Jurkat, Clone E6-1 (cell line): ENCODE data around the gene PSPN.
A peak's percentile ranks its signal among the peaks of the same experiment; 100 is the strongest.
"Not testable (repeated sequence)": the region's sequence is repeated elsewhere in the genome, so short reads cannot be mapped to it uniquely, and the experiment has no call there.

Experiments
- DNase-seq: peaks from one replicate; pipeline ENCODE4 v3.0.0-alpha.2; 2011; ENCODE audit warnings: low read depth, low spot score
- H3K4me3 ChIP-seq: 2 replicates; pipeline ENCODE4 v1.5.1; 2011; ENCODE audit warnings: mild to moderate bottlenecking, low read length, control low read depth, moderate library complexity

The PSPN gene

DNA sequence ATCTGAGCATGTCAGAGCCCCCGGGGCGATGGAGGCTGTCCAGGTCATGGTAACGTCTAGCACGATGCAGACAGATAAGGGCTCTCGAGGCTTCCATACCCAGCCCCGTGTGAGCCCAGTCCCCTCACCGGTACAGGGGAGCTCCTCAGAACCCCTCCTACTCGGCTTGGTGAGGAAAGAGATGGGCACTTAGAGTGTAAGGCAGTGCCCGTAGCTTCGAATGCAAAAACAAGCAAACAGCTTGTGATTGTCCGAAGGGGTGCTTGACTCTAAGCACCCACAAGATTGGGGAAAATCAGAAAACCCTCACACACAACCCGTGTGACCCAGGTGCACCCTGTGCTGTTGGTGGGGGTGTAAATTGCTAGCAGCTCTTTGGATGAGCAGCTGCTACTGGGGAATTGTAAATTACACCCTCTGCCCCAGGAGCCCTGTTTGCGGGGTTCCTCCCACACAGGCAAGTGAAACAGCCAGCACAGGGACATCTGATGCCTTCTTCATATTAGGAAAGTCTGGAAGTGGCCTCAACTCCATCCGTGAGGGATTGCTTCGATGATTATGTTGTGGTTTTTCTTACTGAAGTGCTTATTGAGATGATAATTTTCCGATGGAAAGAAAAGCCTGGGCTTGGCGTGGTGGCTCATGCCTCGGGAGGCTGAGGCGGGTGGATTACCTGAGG lies 918 bp upstream of the PSPN start:
- no peak for DNase-seq

DNA sequence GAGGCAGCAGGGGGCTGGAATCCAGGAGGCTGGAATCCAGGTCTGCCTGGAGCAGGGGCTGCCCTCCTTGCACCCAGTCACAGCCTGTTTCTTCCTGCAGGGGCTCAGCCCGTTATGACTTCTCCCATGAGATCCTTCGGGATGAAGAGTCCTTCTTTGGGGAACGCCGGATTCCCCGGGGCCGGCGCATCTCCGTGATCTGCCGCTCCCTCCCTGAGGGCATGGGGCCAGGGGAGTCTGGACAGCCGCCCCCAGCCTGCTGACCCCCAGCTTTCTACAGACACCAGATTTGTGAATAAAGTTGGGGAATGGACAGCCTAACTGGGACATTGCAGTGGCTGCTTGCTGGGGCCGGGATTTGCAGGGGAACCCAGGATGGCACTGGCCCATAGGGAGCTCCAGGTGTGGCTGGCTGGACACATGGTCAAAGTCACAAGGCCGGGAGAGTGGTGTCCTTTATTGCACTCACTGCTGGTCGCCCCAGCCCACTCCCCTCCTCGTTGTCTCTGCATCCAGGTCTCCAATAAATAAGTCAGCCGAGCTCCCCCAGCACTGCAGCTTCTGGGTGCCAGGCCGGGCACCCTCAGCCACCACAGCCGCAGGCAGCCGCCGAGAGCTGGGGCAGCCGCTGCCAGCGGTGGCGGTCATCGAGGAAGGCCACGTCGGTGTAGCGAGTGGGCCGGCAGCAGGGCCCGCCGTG lies 872 bp downstream of the PSPN start:
- no peak overlapping the region for H3K4me3 ChIP-seq
- no peak for DNase-seq

More for the DNA sequence above, 918 bp upstream of the PSPN start:
- H3K4me3 ChIP-seq = no peak overlapping the region

DNA sequence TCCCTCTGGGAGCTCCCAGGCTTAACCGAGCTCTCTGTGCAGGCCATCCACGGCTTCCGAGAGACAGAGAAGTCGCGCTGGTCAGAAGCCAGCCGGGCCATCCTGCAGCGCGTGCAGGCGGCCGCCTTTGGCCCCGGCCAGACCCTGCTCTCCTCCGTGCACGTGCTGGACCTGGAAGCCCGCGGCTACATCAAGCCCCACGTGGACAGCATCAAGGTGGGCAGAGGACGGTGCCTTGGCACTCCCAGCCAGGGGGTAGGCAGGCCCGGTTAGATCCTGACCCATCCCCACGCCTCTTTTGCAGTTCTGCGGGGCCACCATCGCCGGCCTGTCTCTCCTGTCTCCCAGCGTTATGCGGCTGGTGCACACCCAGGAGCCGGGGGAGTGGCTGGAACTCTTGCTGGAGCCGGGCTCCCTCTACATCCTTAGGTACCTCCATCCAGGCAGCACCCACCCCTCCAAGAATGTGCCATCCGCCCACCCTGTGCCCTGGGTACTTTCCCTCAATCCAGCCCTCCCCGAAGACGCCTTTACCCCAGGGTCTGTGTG lies 1.5 kb downstream of the PSPN start:
- no peak for DNase-seq
- peak overlapping the region; percentile 58 for H3K4me3 ChIP-seq

DNA sequence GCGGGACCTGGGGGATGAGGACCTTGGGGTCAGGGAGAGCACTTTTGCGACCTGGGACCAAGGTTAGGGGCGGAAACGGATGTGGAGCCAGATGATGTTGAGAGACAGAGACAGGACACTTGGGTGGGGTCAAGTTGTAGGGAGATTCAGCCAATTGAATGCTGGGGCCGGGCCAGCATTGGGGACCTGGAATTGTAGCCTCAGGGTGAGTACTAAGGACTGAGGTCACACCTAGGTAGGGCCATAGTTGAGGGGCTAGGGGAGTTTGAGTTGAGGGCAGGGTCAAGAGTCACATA lies 2.0 kb downstream of the PSPN start:
- no peak for DNase-seq
- peak overlapping the region; percentile 58 for H3K4me3 ChIP-seq

DNA sequence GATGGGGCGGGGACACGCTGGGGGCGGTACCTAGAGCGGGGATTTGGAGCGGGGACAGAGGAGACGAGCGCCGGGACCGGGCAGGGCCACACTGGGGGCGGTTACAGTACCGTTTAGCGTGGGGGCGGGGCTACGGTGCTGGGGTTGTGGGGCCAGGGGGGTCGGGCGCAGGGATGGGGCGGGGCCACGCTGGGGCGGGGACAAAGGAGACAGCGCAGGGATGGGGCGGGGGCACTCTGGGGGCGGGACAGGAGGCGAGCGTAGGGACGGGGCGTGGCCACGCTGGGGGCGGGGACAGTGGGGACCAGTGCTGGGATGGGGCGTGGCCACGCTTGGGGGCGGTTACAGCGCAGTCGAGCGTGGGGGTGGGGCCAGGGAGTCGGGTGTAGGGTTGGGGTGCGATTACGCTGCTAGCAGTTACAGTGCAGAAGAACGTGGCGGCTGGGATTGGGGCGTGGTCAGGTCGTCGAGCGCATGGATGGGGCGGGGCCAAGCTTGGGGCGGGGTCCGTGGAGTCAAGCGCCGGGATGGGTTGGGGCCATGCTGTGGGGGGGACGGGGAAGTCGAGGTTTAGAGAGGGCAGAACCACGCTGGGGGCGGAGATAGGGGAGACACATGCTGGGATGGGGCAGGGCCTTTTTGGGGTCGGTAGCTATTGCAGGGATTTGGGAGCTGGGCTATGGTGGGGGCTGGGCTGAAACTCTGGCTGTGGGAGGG lies 2.5 kb downstream of the PSPN start:
- peak overlapping the region; percentile 70 for H3K4me3 ChIP-seq
- DNase-seq = peak; percentile 96

DNA sequence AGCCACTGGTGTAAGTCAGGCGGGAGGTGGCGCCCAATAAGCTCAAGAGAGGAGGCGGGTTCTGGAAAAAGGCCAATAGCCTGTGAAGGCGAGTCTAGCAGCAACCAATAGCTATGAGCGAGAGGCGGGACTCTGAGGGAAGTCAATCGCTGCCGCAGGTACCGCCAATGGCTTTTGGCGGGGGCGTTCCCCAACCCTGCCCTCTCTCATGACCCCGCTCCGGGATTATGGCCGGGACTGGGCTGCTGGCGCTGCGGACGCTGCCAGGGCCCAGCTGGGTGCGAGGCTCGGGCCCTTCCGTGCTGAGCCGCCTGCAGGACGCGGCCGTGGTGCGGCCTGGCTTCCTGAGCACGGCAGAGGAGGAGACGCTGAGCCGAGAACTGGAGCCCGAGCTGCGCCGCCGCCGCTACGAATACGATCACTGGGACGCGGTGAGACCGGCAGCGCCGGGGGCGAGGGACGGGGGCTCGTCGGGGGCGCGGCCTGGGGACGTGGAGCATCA lies 3.1 kb downstream of the PSPN start, which contains the start of gene ALKBH7:
Gene ALKBH7, plus strand, starts transcription at position 201 of the 502 bp plus-strand sequence. Its CDS starts 27 bp downstream, at position 228.
- DNase-seq = peak; percentile 100
- H3K4me3 ChIP-seq = peak within 1 kb of the TSS; percentile 70

DNA sequence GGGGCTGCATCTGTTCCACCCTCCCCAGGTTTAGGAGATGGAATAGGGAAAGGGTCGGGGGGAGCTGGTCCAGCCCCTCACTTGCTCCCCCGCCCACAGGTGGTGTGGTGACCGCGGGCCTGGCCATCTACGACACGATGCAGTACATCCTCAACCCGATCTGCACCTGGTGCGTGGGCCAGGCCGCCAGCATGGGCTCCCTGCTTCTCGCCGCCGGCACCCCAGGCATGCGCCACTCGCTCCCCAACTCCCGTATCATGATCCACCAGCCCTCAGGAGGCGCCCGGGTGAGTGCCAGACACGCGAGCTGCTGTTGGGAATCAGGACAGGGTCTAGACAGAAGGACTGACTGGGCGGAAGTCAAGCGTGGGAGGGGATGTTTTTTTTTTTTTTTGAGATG lies 11.4 kb downstream of the PSPN start:
- no peak overlapping the region for H3K4me3 ChIP-seq
- DNase-seq = no peak

DNA sequence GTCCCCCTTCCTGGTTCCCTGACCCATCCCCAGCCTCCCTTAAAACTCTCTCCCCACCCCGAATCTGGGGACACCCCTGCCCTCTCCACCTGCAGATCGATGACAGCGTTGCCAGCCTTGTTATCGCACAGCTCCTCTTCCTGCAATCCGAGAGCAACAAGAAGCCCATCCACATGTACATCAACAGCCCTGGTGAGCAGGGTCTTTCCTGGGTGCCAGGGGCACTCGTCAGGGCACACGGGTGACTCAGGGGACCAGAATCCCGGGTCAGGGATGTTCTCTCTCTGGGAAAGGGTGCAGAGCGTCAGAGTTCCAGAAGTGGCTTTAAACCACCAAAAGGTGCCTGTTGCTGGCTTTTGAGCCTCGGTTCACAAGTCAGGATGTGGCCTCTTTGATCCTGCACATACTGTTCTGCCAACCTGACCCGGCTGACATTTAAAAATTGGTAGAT lies 13.4 kb downstream of the PSPN start:
- peak overlapping the region; percentile 65 for H3K4me3 ChIP-seq
- DNase-seq = peak; percentile 90

DNA sequence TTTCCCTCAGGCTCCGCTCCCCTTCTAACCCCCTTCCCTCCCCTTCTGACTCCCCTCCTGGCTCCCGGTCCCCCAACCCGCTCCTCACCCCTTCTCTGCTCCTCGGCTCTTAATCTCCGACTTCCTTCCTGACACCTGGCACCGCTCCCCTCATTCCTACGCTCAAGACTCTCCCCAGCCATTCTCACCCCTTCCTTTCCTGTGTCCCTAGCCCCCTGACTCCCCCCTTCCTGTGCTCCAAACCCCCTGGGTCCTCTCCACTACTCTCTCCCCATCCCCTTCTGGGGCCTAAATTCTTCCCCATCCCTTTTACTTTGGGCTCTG lies 13.7 kb downstream of the PSPN start:
- DNase-seq = peak; percentile 25
- H3K4me3 ChIP-seq = peak overlapping the region; percentile 65

DNA sequence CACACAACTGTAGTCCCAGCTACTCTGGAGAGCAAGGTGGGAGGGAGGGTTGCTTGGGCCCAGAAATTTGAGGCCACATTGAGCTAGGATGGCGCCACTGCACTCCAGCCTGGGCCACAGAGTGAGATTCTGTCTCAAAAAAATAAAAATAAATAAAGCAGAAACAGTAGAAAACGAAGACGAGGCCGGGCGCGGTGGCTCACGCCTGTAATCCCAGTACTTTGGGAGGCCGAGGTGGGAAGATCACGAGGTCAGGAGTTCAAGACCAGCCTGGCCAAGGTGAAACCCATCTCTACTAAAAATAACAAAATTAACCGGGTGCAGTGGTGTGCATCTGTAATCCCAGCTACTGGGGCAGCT lies 14.9 kb downstream of the PSPN start:
- H3K4me3 ChIP-seq = peak overlapping the region; percentile 65
- DNase-seq = not testable (repeated sequence)

DNA sequence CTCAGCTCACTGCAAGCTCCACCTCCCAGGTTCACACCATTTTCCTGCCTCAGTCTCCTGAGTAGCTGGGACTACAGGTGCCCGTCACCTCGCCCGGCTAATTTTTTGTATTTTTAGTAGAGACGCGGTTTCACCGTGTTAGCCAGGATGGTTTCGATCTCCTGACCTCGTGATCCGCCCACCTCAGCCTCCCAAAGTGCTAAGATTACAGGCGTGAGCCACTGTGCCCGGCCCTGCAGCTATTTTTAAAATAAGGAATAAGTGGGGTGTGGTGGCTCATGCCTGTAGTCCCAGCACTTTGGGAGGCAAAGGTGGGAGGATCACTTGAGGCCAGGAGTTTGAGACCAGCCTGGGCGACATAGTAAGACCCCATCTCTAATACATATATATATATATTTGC lies 15.3 kb downstream of the PSPN start:
- H3K4me3 ChIP-seq, DNase-seq: not testable (repeated sequence)

DNA sequence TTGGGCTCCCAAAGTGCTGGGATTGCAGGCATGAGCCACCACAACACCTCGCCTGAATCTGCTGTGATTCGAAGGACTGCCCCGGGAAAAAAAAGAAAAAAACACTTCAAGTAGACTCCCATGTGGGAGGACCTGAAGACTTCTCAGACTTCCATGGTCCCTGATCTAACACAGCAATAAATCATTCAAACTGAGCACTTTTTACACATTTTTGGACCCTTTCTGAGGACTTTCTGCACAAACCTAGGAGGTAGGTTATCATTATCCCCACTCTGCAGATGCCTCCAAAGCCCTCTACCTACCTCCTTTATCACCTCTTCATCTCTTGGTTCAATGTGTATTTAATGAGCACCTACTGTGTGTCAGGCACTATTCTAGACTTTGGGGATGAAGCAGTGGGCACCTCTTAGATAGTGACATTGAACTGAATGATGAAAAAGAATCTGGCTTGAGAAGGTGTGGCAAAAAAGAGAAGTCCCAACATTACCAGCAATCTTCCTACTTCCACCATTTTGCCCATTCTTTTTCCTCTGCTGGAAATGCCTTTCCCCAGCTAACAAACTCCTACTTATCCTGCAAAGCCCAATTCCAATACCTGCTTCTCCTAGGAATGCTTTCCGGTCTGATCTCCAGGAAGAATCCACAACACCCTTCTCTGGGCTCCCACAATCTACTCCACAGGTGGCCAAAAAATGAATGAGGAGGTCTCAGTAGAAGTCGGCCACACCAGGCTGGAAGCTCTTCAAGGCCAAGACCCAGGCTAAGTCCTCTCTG lies 16.0 kb downstream of the PSPN start:
- H3K4me3 ChIP-seq = no peak overlapping the region
- no peak for DNase-seq

DNA sequence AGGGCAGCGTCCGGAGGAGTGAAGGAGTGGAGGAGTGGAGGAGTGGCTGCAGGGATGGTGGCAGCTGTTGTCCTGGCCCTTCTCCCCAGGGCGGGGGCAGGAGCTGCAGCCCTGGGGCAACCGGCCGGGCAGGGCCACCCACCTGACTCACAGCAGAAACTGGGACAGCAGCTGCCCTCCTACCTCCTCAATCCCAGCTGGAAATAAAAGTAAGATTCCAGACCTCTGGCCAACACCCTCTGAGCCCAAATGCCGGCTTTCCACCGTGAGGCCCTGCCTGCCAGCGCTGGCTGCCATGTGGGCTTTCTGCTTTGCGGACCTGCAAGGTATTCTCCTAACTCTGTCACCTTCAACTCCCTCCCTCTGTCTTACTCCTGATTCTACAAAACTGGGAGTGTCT lies 17.7 kb downstream of the PSPN start:
- no peak for DNase-seq
- H3K4me3 ChIP-seq = no peak overlapping the region

DNA sequence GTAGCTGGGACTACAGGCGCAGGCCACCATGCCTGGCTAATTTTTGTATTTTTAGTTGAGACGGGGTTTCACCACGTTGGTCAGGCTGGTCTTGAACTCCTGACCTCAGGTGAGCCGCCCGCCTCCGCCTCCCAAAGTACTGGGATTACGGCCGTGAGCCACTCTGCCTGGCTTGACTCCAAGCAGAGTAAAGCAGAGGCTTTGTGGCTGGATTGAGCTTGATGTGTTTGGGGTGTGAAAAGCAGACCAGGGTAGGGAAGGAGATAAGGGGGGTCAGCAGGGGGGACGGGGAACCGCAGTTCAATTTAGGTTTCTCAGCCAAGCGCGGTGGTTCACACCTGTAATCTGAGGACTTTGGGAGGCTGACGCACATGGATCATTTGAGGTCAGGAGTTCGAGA lies 18.6 kb downstream of the PSPN start:
- DNase-seq = no peak
- H3K4me3 ChIP-seq = no peak overlapping the region

DNA sequence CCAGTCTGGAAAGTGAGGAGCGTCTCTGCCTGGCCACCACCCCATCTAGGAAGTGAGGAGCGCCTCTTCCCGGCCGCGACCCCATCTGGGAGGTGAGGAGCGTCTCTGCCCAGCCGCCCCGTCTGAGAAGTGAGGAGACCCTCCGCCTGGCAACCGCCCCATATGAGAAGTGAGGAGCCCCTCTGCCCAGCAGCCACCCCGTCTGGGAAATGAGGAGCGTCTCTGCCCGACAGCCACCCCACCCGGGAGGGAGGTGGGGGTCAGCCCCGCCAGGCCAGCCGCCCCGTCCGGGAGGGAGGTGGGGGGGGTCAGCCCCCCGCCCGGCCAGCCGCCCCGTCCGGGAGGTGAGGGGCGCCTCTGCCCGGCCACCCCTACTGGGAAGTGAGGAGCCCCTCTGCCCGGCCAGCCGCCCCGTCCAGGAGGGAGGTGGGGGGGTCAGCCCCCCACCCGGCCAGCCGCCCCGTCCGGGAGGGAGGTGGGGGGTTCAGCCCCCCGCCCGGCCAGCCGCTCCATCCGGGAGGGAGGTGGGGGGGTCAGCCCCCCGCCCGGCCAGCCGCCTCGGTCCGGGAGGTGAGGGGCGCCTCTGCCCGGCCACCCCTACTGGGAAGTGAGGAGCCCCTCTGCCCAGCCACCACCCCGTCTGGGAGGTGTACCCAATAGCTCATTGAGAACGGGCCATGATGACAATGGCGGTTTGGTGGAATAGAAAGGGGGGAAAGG lies 20.3 kb downstream of the PSPN start:
- DNase-seq, H3K4me3 ChIP-seq: not testable (repeated sequence)

DNA sequence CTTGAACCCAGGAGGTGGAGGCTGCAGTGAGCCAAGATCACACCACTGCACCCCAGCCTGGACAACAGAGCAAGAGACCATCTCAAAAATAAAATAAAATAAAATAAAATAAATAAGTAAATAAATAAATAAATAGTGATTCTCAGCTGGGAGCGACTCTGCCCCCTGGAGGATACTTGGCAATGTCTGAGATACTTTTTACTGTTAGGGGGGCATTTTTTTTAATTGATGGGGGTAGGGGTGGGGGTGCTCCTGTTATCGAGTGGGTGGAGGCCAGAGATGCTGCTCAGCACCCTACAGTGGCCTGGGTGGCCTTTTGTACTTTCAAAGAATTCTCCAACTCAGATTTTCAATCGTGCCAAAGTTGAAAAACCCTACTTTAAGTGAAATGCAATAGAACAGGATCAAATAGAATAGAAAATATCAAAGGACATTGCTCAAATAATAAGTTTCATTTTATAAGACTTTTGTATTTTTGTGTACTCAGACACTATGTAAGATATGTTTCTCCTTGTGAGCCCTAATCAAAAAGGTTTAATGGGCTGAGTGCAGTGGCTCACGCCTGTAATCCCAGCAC lies 21.5 kb downstream of the PSPN start:
- no peak for DNase-seq
- no peak overlapping the region for H3K4me3 ChIP-seq

DNA sequence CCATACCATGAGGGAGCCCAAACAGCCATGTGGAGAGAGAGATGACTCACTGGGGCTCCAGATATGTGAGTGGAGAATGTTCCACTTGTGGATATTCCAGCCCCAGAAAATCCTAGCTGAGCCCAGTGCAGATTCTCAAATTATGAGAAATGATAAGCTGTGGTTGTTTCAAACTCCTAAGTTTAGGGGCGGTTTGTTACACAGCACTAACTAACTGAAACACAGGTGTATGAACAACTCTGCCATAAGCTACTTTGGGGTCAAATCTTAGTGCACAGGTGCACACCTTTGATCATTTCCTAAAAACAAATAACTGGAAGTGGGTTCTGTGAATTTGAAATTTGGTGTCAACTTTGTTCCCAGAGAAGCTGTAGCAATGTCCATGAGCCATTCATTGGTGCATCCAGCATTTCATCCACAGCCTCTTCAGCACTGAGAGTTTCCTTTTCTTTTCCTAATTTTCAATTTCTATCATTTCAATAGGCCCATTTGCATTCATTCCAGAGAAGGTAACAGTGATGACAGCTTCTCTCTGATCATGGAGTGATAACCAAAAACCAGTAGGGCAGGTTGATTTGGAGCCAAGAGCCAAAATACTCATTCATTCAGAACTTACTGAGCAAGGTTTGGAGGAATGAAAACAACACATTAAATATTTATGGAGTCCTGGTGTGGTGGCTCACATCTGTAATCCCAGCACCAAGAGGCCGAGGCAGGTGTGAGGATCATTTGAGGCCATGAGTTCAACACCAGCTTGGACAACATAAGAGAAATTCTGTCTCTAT lies 23.2 kb downstream of the PSPN start:
- no peak overlapping the region for H3K4me3 ChIP-seq
- DNase-seq = no peak

DNA sequence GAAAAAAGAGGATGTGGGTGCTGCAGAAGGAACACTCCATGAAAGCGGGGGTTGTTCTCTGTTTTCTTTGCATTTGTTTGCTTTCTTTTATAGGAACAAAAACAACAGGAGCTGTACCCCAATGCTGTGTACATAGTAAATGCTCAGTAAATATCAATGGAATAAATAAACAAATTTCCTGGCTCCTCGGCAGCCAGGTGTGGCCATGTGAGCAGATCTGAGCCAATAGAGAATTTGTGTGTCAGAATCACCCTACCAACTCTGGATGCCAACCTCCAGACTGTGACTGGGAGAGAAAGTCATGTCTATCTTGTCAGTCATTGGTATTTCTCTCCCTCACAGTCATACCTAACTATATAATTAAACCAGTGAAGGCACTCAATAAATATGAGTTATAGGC lies 25.0 kb downstream of the PSPN start:
- H3K4me3 ChIP-seq = no peak overlapping the region
- DNase-seq = no peak
